ENCODE measurements around the gene GNA12.

DNA sequence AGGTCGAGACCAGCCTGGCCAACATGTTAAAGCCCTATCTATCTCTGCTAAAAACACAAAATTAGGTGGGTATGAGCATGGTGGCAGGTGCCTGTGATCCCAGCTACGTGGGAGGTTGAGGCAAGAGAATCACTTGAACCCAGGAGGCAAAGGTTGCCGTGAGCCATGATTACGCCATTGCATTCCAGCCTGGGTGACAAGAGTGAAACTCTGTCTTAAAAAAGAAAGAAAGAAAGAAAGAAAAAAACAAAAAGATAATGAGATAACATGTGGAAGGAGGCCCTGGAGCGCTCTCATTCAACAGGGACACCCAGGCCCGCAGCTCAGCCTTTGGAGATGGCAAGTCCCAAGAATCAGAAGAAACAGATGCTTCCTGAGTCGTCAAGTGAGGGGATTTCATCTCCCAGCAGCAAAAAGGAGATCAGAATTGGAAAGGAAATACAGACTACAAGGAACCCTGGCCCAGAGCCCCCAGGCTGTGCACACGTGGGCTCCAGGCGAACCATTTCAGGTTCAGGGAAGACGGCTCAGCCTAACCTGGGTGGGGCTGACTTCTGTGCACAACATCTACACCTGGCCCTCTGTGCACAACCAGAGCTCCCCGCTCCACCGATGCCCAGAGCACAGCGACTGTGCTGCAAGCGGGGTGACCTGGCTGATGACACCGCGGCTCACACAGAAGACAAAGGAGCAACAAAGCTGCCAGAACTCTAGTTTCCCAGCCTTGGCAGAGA is 33.3 kb downstream of the GNA12 start:
- no peak for TF ChIP-seq POLR2AphosphoS5 (IDR thresholded peaks at IDR 0.05)
- no peak for TF ChIP-seq CTCF (IDR thresholded peaks at IDR 0.05 in 8 of 11, conservative IDR thresholded peaks at IDR 0.05 in 3 of 11)
- TF ChIP-seq POLR2A (IDR thresholded peaks at IDR 0.05), result no peak

Data from spleen (tissue), 7 donors.